GM21528 (cell line): ENCODE results near the gene CSNK1G1.
"Not testable (repeated sequence)": the region's sequence is repeated elsewhere in the genome, so short reads cannot be mapped to it uniquely, and the experiment has no call there.

Source experiments
- ATAC-seq: cut with Tn5 transposase; IDR thresholded peaks from one replicate; pipeline ENCODE4 v1.9.1; 2021; ENCODE audit warnings: mild to moderate bottlenecking, moderate library complexity; ENCODE audit not compliant: unreplicated experiment, low FRiP score

CSNK1G1 gene

DNA sequence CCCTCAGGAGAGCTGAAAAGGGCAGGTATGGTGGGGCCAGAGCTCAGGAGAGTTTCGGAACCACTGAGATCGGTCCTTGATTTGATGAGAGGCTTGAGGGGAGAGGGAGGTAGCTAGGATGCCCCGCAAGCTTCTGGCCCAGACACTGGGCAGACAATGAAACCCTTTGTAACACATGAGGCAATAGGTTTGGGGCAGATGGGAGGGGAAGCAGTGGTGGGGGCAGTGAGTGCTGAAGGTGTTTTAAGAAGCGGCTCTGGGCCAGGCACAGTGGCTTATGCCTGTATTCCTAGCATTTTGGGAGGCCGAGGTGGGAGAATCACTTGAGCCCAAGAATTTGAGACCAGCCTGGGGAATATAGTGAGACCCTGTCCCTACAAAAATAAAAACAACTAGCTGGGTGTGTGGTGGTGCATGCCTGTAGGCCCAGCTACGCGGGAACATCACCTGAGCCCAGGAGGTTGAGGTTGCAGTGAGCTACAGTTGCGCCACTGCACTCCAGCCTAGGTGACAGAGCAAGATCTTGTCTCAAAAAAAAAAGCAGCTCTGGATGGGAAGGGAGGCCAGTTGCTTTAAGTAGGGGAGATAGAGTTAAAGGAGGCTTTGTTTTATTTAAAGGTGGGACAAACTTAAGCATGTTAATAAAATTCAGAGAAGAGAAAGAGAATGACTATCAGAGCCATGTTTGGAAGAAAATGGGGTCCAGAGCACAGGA is 214.0 kb downstream of the CSNK1G1 start:
- no peak for ATAC-seq

DNA sequence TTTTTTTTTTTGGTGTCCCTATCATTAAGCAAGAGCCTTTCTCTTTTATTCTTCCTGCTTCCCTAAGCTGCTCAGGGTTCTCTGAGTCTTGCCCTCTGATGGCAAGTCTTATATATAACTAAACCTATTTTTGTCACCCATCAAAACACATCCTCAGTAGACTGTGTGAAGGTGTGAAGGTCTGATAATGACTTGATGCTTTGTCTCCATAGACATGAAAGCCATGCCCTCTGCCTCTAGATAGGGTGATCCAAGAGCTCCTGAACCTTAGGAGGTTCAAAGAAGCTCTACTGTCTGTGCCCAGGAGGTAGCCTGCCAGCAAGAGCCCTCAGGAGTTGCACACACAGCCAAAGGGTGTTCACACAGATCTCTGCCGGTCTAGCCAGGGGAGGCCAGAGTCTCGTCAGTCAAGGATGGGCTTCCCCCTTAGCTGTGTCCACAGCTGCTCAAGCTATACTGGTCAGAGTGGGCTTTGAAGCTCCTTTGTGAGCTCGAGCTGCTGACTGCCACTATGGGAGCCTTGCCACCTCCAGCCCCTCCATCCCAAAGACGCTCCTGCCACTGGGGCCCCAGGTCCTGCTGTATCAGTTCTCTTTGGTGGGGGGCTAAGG is 217.5 kb downstream of the CSNK1G1 start:
- ATAC-seq, result no peak

DNA sequence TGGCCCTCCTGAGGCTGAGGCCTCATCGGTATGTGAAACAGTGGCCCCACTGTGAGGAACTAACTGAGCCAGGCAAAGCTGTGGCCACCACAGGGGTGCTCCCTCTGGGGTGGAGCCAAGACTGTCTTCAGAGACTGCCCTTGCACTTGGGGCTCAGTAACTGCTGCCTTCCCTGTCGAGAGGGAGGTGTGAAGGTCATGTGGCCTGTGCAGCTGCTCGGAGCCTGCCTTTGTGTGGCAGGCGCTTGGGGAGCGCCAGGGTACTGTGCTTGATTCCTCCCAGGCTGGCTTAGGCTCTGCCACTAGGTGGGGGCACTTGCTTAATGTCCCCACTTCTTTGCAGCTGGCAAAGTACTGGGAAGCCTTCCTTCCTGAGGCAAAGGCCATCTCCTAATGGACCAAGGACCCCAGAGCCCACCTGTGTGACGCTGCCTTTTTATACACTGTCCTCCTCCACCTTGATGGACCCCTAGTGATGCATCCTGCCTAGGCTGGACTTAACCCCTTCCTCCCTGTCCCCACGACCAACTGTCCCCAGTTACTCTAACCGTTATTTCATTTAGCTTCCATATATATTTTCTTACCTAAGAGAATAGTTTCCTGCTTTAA is 218.6 kb downstream of the CSNK1G1 start:
- no peak for ATAC-seq

DNA sequence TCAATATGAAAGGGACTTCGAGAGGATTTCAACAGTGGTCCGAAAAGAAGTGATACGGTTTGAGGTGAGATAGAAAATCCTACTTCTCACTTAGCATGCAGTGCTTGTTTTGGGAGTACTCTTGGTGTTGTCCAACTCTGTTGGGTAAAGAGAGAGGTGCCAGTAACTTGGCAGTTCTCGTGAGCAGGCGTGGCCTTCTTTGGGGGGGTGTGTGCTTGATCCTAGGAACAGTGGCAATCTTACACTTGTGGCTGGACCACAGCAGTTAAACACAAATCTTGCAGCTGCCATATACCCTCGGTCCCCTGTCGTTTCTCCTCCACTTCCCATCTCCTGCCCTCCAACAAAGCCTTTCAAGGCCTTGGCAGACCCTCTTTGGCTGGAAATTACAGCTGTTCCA is 219.6 kb downstream of the CSNK1G1 start:
- no peak for ATAC-seq

DNA sequence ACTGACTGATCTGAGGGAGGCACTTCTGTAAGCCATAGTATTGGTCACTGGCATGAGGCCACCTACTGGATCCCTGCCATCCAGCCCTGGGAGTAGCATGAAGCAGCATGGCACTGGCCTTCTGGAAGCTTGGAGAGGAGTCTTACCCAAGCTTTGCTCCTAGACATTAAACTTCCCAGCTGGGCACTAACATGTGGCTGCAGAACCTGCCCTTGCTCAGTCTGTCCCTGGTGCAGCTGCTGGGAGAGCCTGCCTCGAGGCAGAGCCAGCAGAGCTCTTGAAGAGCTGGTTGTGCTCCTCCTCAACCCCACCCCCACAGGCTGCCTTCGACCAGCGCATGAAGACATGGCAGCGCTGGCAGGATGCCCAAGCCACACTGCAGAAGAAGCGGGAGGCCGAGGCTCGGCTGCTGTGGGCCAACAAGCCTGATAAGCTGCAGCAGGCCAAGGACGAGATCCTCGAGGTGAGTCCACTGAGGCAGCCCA is 221.6 kb downstream of the CSNK1G1 start:
- no peak for ATAC-seq

DNA sequence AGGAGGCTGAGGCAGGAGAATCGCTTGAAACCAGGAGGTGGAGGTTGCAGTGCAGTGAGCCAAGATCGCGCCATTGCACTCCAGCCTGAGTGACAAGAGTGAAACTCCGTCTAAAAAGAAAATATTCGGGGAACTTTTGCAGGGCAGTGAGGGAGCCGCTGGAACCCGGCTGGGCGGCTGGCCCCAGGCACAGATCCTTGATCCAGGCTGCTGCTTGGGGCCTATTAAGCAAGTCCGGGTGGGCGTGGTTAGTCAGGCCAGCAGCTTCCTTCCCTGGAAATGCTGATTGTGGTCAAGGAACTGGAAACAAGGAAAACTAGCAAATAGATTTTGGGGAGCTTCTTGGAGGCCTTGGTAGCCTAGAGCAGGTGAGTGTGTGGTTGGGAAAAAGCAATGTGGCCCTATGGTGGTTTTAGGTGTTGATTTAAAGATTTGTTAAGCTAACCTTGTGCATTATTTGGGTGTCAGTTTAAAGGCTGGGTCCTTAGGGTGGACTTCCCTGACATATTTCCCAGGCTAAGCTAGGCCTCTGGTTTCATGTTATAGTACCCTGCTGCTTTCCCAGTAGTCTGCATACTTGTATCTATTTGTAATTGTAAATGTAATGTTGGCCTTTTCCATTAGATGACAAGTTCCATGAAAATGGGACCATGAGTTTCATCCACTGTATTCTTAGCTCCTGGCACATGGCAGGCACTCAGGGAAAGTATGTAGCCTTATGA is 222.2 kb downstream of the CSNK1G1 start:
- ATAC-seq, result no peak

DNA sequence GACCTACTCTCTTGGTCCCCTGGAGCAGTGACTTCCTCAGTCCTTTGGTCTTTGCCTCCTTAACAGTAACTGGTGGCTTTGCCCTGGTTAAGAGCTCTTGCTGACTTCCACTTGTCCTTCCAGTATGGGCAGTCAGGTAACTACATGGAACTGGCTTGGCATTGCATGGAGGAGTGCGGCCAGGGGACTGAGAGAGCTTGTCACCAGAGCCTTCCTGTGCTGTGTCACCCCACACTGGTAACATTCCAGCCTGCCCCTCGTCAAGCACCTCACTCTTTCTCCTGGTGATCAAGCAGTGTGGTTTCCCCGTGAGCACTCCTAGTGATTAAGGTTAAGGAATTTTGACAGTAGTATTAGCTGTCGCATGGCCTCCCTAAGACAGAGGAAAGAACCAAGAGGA is 223.8 kb downstream of the CSNK1G1 start:
- no peak for ATAC-seq

DNA sequence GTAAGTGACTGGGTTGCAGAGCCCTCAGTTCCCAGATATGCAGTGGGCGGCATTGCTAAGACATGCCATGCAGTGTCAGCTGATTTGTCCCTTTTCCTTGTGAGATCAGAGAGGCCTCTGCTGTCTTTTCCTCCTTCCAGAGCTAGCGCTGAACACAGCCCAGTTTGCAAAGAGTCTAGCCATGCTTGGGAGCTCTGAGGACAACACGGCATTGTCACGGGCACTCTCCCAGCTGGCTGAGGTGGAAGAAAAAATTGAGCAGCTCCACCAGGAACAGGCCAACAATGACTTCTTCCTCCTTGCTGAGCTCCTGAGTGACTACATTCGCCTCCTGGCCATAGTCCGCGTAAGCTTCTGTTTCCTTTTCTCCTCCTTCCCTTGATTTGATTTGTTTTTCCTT is 224.4 kb downstream of the CSNK1G1 start:
- no peak for ATAC-seq

DNA sequence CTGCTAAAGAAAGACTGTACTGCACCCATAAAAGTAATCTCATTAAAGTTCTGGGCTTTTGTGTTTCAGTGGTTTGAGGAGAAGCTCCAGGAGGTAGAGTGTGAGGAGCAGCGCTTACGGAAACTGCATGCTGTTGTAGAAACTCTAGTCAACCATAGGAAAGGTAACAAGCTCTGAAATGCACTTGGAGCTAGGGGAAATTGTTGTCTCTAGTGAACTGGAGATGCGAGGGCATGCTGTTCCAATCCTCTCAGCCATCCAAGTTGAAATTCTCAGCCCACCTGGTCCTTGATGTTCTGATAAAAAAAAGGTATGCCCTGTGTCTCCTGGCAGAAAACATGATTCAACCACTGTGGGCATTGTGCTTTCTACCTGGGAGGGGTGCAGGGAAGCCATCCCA is 225.8 kb downstream of the CSNK1G1 start:
- ATAC-seq, result no peak

DNA sequence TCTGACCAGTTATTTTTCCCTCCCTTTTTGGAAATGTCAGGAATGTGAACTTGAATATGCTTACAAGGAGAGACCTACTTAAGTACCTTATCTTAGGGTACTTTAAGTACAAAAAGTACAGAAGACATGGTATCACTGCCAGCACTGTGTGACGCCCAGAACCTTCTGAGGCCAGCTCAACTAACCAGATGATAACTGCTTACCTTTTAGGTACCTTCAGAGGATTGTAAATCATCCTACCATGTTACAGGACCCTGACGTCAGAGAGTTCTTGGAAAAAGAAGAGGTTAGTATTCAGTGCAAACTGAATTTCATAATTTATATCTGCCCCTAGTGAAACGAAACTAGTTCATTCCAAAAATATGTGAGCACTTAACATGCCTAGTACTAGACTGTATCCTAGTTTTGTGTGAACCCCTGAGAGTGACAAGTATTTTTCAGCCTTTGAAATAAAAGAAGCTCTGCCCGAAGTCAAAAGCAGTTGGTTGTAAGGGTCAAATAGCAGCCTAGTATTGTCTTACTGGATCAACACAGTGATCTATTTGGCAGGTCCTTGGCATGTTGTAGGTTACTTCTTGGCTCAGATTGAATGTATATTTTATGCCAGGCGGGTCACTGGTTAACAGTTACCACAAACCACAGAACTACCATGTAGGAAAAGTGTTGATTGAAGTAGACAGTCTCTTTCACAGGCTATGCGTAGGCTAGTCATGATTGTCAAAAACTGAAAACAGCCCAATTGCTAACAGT is 228.3 kb downstream of the CSNK1G1 start:
- ATAC-seq, result no peak

DNA sequence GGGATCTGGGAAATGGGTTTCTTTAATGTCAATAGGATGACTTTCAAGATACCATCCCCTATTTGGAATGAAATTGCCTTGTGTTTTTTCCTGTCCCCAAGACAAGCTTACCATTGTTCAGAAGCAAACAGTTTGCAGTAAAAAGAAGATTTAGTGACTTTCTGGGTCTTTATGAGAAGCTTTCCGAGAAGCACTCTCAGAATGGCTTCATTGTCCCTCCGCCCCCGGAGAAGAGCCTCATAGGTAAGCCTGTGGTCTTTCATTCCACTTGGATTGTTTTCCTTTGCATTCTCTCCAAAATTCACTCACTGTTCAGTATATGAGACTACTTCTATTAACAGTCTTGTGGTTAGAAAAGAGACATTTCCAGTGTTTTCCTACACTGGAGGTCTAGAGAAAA is 230.0 kb downstream of the CSNK1G1 start:
- ATAC-seq, result no peak

DNA sequence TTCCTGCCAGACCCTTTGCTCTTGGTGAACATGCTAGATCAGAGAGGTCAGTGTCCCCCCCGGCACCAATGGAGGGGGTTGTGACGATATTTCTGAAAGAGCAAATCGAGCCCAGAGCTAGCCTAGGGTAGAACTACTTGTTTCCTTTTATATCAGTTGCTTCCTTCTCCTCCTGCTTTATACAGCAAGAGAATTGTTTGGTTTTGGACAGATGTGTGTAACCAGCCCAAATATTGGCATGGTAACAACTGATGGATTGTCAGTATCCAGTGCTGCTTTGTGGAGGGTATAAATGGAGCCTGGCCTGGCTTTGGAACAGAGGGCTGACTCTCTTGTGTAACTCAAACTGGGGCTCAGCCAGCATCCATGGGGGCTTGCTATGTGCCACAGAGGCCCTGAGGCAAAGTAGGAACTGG is 233.0 kb downstream of the CSNK1G1 start:
- ATAC-seq, result no peak

DNA sequence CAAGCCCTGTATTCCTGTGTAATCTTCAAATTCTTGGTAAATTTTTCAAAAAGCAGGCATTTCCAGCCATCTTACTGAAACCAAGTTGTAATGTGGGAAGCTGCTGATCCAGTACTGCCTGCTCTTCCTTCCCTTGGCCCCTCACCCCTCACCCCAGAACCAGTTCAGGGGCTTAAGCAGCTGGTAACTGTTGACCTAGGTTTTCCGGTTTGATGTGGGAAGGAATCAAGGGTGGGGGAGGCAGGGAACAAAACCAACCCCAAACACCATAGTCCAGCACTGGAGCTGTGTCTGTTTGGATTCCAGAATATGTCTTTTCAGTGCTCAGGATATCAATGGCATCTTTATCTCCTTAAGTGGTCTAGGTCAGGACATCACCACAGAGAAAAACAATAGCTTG is 233.5 kb downstream of the CSNK1G1 start:
- no peak for ATAC-seq

DNA sequence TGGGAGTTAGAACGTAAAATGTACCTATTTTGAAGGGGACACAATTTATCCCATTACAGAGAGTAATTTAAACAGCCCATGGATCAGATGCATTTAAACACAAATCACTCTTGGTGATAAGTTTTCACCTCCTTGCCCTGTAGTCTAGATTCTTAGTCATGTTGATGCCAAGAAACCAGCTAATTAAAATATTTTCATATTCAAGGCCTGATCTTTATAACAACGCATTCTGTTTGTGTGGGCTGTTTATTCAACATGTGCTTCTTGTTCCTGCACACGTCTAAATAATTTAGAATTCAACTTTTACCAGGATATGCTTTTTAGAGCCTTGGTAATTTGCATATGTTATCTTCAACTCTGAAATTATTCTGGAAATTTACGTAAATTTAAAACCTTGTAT is 234.4 kb downstream of the CSNK1G1 start:
- no peak for ATAC-seq

DNA sequence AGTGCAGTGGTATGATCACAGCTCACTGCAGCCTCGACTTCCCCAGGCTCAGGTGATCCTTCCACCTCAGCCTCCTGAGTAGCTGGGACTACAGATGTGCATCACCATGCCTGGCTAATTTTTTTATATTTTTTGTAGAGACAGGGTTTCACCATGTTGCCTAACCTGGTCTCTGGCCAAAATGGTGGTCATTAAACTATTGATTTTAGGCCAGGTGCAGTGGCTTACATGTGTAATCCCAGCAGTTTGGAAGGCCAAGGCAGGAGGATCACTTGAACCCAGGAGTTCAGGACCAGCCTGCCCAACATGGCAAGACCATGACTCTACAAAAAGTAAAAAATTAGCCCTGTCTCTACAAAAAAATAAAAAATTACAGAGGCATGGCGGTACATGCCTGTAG is 235.7 kb downstream of the CSNK1G1 start:
- ATAC-seq, result not testable (repeated sequence)

DNA sequence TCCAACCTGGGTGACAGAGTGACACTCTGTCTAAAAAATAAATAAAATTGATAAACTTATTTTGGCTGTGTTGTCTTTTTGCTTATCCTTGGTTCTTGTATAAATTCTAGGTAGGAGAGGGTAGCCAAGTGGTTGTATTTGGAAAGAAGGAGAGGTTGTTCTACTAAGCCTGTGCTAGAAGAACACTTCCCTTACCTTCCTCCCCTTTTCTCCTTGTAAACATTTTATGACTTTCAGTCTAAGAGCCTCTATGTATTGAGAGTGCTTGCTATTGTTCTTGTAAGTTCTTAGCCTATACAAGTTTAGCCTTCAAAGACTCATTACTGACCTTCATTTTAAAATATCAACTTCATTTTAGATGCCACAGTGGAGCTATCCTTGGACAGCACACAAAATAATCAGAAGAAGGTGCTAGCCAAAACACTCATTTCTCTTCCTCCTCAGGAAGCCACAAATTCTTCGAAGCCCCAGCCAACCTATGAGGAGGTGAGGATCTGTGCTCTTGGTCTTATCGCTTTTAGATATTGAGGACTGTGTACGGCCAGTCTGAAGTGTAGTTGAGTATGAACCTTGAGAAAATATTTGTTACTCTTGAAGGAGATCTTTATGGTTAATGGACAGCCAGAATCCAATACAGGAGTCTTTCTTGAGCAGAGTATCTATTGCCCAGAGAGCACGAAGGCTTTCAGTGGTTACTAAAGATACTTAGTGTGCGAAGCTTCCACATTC is 238.1 kb downstream of the CSNK1G1 start:
- ATAC-seq, result no peak
